ENCODE data around the gene MSGN1.

Gene MSGN1

DNA sequence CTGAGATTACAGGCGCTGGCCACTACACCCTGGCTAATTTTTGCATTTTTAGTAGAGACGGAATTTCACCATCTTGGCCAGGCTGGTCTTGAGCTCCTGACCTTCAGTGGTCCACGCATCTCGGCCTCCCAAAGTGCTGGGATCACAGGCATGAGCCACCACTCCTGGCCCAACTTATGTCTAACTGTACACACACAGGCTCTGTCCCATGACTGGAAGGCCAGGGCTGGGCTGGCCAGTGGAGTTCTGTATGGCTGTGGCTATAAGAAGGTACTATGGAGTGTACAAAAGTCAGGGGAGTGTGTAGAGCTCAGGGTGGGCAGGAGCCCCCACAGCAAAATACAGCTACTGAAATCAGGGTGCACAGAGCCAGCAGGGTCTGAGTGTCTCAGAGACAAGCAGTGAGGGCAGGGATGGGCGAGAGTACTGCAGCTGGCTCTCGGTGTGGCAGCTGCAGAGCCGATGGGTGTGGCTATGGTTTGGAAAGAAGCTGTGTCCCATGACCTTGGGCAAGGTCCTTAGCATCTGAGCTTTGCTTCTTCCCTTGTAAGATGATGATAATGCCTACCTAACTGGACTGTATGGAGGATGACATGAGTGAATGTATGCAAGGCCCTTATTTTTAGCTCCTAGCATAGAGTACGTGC is 10.4 kb upstream of the MSGN1 start:
- TF ChIP-seq, protein P1, sequence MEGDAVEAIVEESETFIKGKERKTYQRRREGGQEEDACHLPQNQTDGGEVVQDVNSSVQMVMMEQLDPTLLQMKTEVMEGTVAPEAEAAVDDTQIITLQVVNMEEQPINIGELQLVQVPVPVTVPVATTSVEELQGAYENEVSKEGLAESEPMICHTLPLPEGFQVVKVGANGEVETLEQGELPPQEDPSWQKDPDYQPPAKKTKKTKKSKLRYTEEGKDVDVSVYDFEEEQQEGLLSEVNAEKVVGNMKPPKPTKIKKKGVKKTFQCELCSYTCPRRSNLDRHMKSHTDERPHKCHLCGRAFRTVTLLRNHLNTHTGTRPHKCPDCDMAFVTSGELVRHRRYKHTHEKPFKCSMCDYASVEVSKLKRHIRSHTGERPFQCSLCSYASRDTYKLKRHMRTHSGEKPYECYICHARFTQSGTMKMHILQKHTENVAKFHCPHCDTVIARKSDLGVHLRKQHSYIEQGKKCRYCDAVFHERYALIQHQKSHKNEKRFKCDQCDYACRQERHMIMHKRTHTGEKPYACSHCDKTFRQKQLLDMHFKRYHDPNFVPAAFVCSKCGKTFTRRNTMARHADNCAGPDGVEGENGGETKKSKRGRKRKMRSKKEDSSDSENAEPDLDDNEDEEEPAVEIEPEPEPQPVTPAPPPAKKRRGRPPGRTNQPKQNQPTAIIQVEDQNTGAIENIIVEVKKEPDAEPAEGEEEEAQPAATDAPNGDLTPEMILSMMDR (IDR thresholded peaks at IDR 0.05), result no peak
- Histone ChIP-seq H3K4me1 (no peaks in the 10 kb centered on the region), H3K4me2 (ENCODE audit: low read length) (no peak overlapping the region), H2AFZ (no peak overlapping the region), H3K9me3 (ENCODE audit: control insufficient read depth, low read length) (no peaks in the 10 kb centered on the region), H3K27me3 (ENCODE audit: control insufficient read depth, insufficient read depth, low read length) (no peaks in the 10 kb centered on the region), H3K79me2 (no peaks in the 10 kb centered on the region), H3K27ac (no peak overlapping the region), H3K36me3 (ENCODE audit: control insufficient read depth, insufficient read depth, low read length) (no peaks in the 10 kb centered on the region), H3K4me3 (ENCODE audit: low read depth, low read length) (no peak overlapping the region), H3K9ac (no peak overlapping the region)

DNA sequence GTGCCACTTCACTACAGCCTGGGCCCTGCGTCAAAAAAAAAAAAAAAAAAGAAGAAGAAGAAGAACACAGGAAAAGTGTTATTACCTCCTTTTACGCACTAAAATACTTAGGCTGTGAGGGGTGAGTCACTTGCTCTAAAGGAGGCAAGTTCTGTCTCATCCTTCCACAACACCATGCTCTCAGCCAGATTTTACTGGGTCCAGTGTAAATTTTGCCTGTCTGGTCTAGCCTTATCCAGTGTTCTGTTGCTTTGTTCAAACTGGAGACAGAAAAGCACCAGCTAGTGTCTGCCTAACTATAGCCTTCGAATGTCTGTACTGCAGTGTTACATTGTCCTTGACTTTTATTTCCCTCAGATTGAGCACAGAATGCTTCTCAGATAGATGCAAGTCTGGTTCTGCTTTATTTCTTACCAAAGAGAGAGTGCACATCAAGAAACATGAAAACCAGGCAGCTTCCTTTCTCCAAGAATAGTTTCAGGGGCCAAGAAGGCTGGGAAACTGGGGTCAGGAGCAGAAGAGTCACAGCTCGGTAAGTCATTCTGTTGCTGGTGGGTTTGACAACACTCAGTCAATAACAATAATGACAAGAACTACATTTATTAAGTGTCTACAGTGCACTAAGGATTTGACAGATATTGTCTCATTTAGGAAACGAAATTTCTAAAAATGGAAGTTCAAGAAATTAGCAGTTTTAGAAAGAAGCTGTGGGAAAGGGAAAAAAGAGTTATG is 3.1 kb upstream of the MSGN1 start:
- H3K79me2 ChIP-seq, result no peaks in the 10 kb centered on the region
- H3K4me1 ChIP-seq, result no peaks in the 10 kb centered on the region
- no peak overlapping the region for H3K4me2 ChIP-seq (ENCODE audit: low read length)
- H3K9me3 ChIP-seq (ENCODE audit: control insufficient read depth, low read length), result no peaks in the 10 kb centered on the region
- no peak overlapping the region for H2AFZ ChIP-seq
- H3K4me3 ChIP-seq (ENCODE audit: low read depth, low read length), result no peak overlapping the region
- no peaks in the 10 kb centered on the region for H3K27me3 ChIP-seq (ENCODE audit: control insufficient read depth, insufficient read depth, low read length)
- H3K9ac ChIP-seq, result no peak overlapping the region
- no peak overlapping the region for H3K27ac ChIP-seq
- no peaks in the 10 kb centered on the region for H3K36me3 ChIP-seq (ENCODE audit: control insufficient read depth, insufficient read depth, low read length)
- TF ChIP-seq, protein P1 (IDR thresholded peaks at IDR 0.05), result no peak

DNA sequence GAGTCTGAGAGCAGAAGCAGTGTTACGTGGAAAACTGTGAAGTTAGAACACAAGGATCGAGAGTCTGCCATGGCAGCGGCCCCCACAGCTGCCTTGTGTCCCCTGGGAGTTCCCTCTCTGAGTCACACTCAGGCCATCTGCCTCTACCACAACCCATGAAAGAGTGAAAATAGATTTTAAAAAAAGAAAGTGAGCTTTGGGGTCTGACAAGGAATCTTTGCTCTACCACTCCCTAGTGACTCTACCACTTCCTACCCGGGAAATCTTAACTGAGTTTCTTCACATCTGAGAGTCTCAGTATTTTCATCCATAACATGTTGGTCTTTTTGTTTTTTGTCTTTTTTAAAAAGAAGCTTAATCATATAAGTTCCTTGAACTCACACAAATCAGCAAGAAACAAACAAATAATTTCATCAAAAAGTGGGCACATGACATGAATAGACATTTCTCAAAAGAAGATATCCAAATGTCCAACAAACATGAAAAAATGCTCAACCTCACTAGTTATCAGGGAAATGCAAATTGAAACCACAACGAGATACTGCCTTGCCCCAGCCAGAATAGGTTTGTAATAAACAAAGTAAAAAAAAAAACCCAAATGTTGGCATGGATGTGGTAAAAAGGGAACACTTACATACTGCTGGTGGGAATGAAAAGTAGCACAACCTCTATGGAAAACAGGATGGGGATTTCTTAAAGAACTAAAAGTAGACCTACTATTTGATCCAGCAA is 2.4 kb upstream of the MSGN1 start:
- TF ChIP-seq, protein P1 (IDR thresholded peaks at IDR 0.05), result no peak

DNA sequence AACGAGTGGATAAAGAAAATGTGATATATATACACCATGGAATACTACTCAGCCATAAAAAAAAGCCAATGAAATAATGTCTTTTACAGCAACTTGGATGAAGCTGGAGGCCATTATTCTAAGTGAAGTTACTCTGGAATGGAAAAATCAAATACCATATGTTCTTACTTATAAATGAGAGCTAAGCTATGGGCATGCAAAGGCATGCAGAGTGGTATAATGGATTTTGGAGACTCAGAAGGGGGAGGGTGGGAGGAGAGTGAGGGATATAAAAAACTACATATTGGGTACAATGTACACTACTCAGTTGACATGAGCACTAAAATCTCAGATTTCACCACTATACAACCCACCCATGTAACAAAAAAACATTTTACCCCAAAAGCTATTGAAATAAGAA is 1.7 kb upstream of the MSGN1 start:
- no peaks in the 10 kb centered on the region for H3K9me3 ChIP-seq (ENCODE audit: control insufficient read depth, low read length)
- no peaks in the 10 kb centered on the region for H3K79me2 ChIP-seq
- no peaks in the 10 kb centered on the region for H3K27me3 ChIP-seq (ENCODE audit: control insufficient read depth, insufficient read depth, low read length)
- no peak overlapping the region for H3K4me3 ChIP-seq (ENCODE audit: low read depth, low read length)
- H3K9ac ChIP-seq, result no peak overlapping the region
- no peak overlapping the region for H3K27ac ChIP-seq
- no peaks in the 10 kb centered on the region for H3K36me3 ChIP-seq (ENCODE audit: control insufficient read depth, insufficient read depth, low read length)
- H2AFZ ChIP-seq, result no peak overlapping the region
- no peak overlapping the region for H3K4me2 ChIP-seq (ENCODE audit: low read length)
- TF ChIP-seq, protein P1 (IDR thresholded peaks at IDR 0.05), result no peak
- no peaks in the 10 kb centered on the region for H3K4me1 ChIP-seq

More for the DNA sequence above, 2.4 kb upstream of the MSGN1 start:
- Histone ChIP-seq H3K27ac (no peak overlapping the region), H3K4me2 (ENCODE audit: low read length) (no peak overlapping the region), H3K4me3 (ENCODE audit: low read depth, low read length) (no peak overlapping the region), H3K36me3 (ENCODE audit: control insufficient read depth, insufficient read depth, low read length) (no peaks in the 10 kb centered on the region), H3K27me3 (ENCODE audit: control insufficient read depth, insufficient read depth, low read length) (no peaks in the 10 kb centered on the region), H3K79me2 (no peaks in the 10 kb centered on the region), H3K9ac (no peak overlapping the region), H3K9me3 (ENCODE audit: control insufficient read depth, low read length) (no peaks in the 10 kb centered on the region), H3K4me1 (no peaks in the 10 kb centered on the region), H2AFZ (no peak overlapping the region)

Data from parathyroid adenoma (tissue), 2 donors.